A549 treated with CORT108297 at 1 μM for 4 hours (cell line): ENCODE data around the gene DDX3Y. TPM values are rescaled to one million over a fixed set of nuclear protein-coding genes. Genes with fewer than 3 reads are reported as not detected.

ENCODE experiments used
- total RNA-seq: library from RNA; stranded (reverse); fragments of 200-300 nt; extraction: Qiagen RNA extraction; gene quantifications from 5 replicates; pipeline ENCODE4 v1.2.3, GENCODE V29; 2022

DDX3Y gene
- total RNA-seq: 19.9 to 25.7 TPM (median 25.0 TPM) in 5 replicates

DNA sequence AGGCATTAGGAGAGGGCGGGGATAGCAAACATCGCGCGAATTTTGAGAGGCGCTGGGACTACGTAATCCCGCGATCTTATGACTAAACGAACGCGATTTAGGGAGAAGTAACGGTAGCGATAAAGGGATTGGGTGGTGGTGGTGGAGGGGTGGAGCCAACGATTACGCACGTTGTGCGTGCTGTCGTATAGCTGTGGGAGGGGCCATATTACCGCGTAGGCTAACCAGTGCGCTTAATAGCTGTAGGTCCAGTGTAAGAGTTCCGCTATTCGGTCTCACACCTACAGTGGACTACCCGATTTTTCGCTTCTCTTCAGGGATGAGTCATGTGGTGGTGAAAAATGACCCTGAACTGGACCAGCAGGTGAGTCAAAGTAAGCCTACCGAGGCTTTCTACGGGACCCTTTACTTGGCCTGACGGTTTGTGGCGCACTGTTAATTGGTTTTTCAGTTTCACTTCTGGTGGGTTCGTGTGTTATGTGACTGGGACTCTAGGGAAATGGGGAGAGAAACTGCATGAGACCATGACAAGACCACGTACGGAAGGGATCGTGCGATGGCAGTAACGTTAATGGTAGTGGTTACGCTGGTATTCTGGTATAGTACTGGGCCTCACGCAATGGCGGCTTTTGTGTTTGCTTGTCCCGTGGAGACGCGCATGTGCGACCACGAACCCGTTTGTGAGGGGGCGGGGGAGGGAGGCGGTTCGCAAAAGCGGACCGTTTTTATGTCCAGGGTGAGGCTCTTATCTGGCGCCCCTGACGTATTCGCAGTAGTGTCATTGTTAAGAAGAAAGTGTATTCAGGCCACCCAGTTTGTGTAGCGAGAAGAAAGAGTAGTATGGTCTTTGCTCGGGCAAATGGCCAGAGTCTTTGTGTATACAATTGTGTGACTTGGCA, at the start of gene DDX3Y:
DDX3Y (plus strand) TSS at position 251 of the 899 bp plus-strand sequence; CDS start at position 320, 69 bp downstream.

Other genes starting within 250 kb of the DDX3Y start
- 4.1 to 6.1 TPM (median 4.8 TPM) in 5 replicates for gene USP9Y, start 203.6 kb upstream of the DDX3Y start, total RNA-seq